Measurements from ENCODE around the gene SDHB. TPM values are rescaled to one million over a fixed set of nuclear protein-coding genes. Genes with fewer than 3 reads are reported as not detected.

The SDHB gene
- total and polyA plus RNA-seq, 2 of the 8 experiments (the other 6 are each of a cell fraction or from before 2014, with no cell fraction given), result 84.0 to 98.7 TPM

DNA sequence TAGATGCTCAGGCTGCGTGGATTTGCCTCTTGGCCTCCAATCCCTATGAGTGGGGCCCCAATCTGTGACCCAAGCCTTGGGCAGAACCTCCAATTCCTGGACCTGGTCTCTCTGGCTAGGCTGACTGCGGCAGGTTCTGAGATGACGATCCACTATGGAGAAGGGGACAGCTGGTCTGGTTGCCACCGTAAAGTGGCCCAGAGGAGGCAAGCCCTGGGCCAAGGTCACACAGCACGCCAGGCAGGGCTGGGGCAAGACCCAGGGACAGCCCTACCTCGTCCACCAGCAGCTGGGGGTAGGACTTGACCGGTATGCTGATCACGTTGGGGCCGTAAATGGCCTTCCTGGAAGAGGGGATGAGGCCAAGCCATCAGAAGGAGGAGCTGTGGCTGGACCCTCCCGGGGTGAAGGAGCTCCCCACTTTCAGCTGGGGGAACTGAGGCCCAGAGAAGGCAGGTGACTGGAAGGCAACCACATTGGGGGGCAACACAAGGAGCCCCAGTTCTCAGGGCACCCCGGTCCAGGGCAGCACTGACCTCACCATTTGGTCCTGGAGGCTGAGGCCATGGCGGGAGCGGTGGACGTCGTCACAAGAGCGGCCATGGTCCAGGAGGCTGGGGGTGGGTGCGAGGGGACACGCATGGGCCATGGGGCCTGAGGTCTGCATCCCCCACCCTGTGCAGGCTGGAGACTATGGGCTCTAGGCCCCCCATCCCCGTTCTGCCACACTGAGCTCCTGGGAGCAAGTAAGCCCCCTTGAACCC, 51.9 kb downstream of the SDHB start:
- H2AK5ac ChIP-seq (ENCODE audit: low read depth, low read length), result no peak overlapping the region
- H3K27ac ChIP-seq (ENCODE audit: low read depth, low read length), result no peak overlapping the region
- H4K8ac ChIP-seq (ENCODE audit: extremely low read depth, insufficient read depth, low read length), result no peak overlapping the region; the same call in 1 of the 2 replicates
- H2AFZ ChIP-seq (ENCODE audit: low read length), result no peak overlapping the region
- H2BK5ac ChIP-seq (ENCODE audit: low read depth, low read length), result no peak overlapping the region
- H4K20me1 ChIP-seq (replicated peaks in 1 of 2; ENCODE audit: control insufficient read depth in 1 of 2, insufficient read depth in 2 of 2, low read length in 2 of 2), result peaks cover 0 to 5% of the 10 kb centered on the region in 2 experiments
- peaks cover 0 to 46% (median 24%) of the 10 kb centered on the region in 4 experiments; a peak in 7 of 8 replicates for H3K36me3 ChIP-seq (ENCODE audit: control insufficient read depth in 2 of 4, insufficient read depth in 4 of 4, low read length in 3 of 4)
- H3K56ac ChIP-seq (replicated peaks; ENCODE audit: insufficient read length, low read depth, low read length), result no peak overlapping the region
- no peak for FAIRE-seq
- H3K18ac ChIP-seq (ENCODE audit: extremely low read depth, low read length), result no peak overlapping the region
- H3K23ac ChIP-seq (ENCODE audit: insufficient read length), result no peak overlapping the region
- no peak overlapping the region for H4K5ac ChIP-seq (ENCODE audit: insufficient read length, low read depth, low read length)
- no peak overlapping the region for H4K91ac ChIP-seq (replicated peaks; ENCODE audit: insufficient read length, low read length)
- H3K4ac ChIP-seq (replicated peaks; ENCODE audit: insufficient read length, low read depth, low read length), result no peak overlapping the region
- no peak overlapping the region for H3K4me2 ChIP-seq (ENCODE audit: insufficient read depth in 1 of 2, low read depth in 2 of 2, low read length in 2 of 2)
- WGBS, 2 experiments (ENCODE audit: extremely low coverage in 1 of 2, insufficient coverage in 1 of 2, insufficient read length in 1 of 2, insufficient replicate concordance in 2 of 2, low coverage in 1 of 2, low lambda C conversion rate in 2 of 2, missing lambda C conversion rate in 1 of 2), result 97% methylated on average over 15 of the region's 19 CpGs; no CpG with 5 or more reads in 1 of the 2 experiments
- H3K9ac ChIP-seq (replicated peaks in 1 of 4; ENCODE audit: extremely low read depth in 1 of 4, low read depth in 3 of 4, low read length in 3 of 4), result no peak overlapping the region
- POLR2A ChIA-PET (ENCODE audit: partially characterized antibody), result interaction anchor here (0.6 to 2.1 kb wide), 6 partner anchors 8 to 50 kb away, joined by 3 to 7 read pairs (median 4); partner anchors contain the start of gene ATP13A2
- H3K79me2 ChIP-seq (ENCODE audit: control insufficient read depth in 1 of 2, insufficient read depth in 2 of 2, low read length in 2 of 2), result no peaks in the 10 kb centered on the region; a peak in 1 of 4 replicates
- no peak overlapping the region for H2BK20ac ChIP-seq (ENCODE audit: low read length)
- no peak overlapping the region for H2BK15ac ChIP-seq (ENCODE audit: low read length)
- no peaks in the 10 kb centered on the region for H3K27me3 ChIP-seq (replicated peaks in 1 of 4; ENCODE audit: control insufficient read depth in 3 of 4, extremely low read depth in 1 of 4, insufficient read depth in 3 of 4, low read length in 3 of 4)
- H3K9me3 ChIP-seq (ENCODE audit: insufficient read depth in 2 of 2, low read depth in 1 of 2, low read length in 1 of 2), result no peaks in the 10 kb centered on the region
- H3K14ac ChIP-seq (ENCODE audit: insufficient read length), result no peak overlapping the region
- H2BK120ac ChIP-seq (replicated peaks; ENCODE audit: low read depth, low read length), result no peak overlapping the region
- peaks cover 0 to 4% (median 1%) of the 10 kb centered on the region in 4 experiments; a peak in 3 of 7 replicates for H3K4me1 ChIP-seq (replicated peaks in 1 of 4; ENCODE audit: control insufficient read depth in 3 of 4, insufficient read depth in 4 of 4, low read length in 3 of 4)
- no peak for DNase-seq (ENCODE audit: low read depth in 1 of 2, low spot score in 2 of 2)
- H3K23me2 ChIP-seq (ENCODE audit: low read depth, low read length), result no peaks in the 10 kb centered on the region
- no peak overlapping the region for H2BK12ac ChIP-seq (ENCODE audit: low read depth, low read length)
- CTCF ChIA-PET (ENCODE audit: partially characterized antibody), result interaction anchor here (0.6 to 11.4 kb wide), 11 partner anchors 9 to 77 kb away, joined by 3 to 164 read pairs (median 4); no protein-coding TSS in a partner anchor
- no peaks in the 10 kb centered on the region for H3K79me1 ChIP-seq (ENCODE audit: low read depth, low read length)
- H3K4me3 ChIP-seq (ENCODE audit: extremely low read depth in 1 of 4, insufficient read depth in 2 of 4, low read depth in 3 of 4, low read length in 4 of 4), result no peak overlapping the region
- TF ChIP-seq KDM1A (IDR thresholded peaks at IDR 0.05; ENCODE audit: borderline replicate concordance, low read length), result no peak
- TF ChIP-seq ASH2L (IDR thresholded peaks at IDR 0.05; ENCODE audit: low read length), result no peak
- no peak for TF ChIP-seq TCF12 (IDR thresholded peaks at IDR 0.05; ENCODE audit: low read depth, low read length)
- TF ChIP-seq CHD2 (IDR thresholded peaks at IDR 0.05; ENCODE audit: low read length), result no peak
- no peak for TF ChIP-seq SP2 (IDR thresholded peaks at IDR 0.05; ENCODE audit: low read length)
- no peak for TF ChIP-seq CHD1 (IDR thresholded peaks at IDR 0.05; ENCODE audit: low read depth, low read length)
- no peak for TF ChIP-seq MAFK (IDR thresholded peaks at IDR 0.05; ENCODE audit: low read depth, low read length)
- no peak for TF ChIP-seq SAP30 (IDR thresholded peaks at IDR 0.05; ENCODE audit: insufficient read depth, insufficient replicate concordance, low read length)
- TF ChIP-seq, protein P1, sequence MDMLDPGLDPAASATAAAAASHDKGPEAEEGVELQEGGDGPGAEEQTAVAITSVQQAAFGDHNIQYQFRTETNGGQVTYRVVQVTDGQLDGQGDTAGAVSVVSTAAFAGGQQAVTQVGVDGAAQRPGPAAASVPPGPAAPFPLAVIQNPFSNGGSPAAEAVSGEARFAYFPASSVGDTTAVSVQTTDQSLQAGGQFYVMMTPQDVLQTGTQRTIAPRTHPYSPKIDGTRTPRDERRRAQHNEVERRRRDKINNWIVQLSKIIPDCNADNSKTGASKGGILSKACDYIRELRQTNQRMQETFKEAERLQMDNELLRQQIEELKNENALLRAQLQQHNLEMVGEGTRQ (IDR thresholded peaks at IDR 0.05; ENCODE audit: low read length), result no peak
- TF ChIP-seq NANOG (IDR thresholded peaks at IDR 0.05; ENCODE audit: insufficient read depth, low read depth, low read length, poor library complexity, severe bottlenecking), result no peak
- no peak for TF ChIP-seq JUND (IDR thresholded peaks at IDR 0.05; ENCODE audit: low read length)
